Measurements from ENCODE around the gene C13orf42.

Gene C13orf42

GRCh38 chr13:51066091-51066831, 44.8 kb downstream of the C13orf42 start:
- no peak for DNase-seq (ENCODE audit: low read depth in 2 of 2, low spot score in 1 of 2)

DNA sequence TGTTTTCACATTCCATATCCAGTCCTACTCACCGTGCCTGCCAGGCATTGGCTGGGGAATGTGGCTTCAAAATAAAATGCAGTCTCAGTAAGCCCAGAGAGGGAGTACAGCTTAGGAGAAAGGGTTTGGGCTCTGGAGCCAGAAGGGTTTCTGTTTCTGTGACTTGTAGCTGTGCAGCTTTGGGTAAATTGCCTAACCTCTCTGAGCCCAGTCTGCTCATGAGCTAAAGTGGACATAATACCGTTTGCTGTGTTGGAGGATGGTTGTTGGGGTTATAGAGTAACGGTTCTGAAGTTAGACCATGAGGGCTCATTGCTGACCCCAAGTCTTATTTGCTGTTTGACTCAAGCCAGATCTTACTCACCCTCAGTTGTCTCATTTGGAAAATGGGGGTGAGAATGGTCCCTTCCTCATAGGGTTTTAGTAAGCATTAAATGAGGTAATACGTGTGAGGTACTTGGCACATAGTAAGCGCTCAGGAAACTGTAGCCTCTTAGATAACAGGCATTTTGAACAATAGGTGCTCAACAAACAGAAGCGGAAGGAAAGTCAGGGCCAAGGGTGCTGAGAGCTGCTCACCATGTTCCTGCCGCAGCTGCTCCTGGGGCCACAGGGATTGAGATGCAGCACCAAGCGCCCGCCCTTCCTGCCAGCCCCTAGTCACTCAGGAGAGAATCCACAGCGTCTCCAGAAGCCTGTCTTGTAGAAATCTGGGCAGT, 45.5 kb downstream of the C13orf42 start:
- DNase-seq (ENCODE audit: low read depth in 2 of 2, low spot score in 1 of 2), result no peak

GRCh38 chr13:51064753-51065152, 46.3 kb downstream of the C13orf42 start:
- DNase-seq (ENCODE audit: low read depth in 2 of 2, low spot score in 1 of 2), result no peak

DNA sequence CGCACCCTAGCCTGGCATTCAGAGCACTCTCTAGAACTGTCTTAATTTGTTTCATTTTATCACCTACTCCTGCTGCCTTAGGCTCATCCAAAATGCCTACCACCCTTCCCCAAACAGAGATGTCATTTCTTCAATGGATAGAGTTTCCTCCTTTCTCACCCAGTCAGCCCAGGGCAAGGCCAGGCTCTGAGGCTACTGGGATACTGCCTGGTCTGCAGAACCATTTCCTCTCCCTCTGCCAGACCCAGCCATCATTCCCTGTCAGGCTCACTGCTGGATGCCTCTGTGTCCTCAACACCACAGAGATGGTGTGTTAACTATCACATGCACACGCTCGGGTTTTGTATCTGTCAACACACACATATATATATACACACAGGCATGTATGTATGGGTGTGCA, 47.2 kb downstream of the C13orf42 start:
- no peak for DNase-seq (ENCODE audit: low read depth in 2 of 2, low spot score in 1 of 2)

DNA sequence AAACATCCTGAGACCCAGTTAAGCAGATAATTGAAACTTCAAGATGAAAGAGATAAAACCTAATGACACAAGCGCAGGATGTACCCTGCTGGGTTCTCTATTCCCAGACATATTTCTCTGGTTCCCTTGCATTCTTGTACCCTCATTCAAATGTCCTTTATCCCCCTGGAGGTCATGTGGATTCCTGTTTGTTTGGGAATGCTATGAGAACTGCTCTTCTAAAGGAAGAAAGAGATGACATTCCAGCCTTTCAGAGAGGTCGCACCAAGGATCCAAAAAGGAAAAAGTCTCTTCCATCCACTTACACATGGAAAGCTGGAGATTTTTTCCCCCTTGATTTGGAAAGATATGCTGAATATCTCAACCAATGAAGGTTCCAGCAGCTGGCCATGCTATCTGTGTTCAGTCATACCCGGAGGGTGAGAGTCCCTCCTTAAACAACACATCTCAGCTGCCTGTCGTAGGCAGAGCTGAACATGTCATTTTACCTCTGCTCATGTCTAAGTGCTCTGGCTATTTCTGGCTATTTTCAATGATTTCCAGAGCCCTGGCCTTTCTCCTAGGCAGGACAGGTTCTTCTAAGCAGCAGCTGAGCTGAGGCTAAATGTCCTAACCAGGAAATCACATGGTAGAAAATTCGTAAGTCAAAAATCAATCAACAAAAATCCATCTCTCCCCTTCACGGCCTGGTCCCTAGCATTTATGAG, 52.5 kb downstream of the C13orf42 start:
- no peak for DNase-seq (ENCODE audit: low read depth in 2 of 2, low spot score in 1 of 2)

DNA sequence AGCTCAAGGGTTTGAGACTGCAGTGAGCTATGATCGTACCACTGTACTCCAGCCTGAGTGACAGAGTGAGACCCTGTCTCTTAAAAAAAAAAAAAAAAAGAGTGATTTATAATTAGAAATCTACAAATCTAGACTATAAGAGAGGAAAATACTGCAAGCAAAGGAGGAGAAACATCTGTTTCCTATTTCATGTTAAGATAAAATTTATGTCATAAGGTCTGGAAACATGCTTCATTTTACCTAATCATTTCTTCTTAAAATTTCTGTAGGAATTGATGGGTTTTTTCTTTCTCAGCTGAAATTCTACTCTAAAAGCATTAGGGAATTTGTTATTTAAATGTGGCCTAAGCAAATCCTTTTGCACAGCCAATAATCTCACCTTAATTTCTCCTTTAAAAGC, 53.2 kb downstream of the C13orf42 start:
- DNase-seq (ENCODE audit: low read depth in 2 of 2, low spot score in 1 of 2), result no peak

- no peak for DNase-seq (ENCODE audit: low read depth in 2 of 2, low spot score in 1 of 2)
Measured at GRCh38 chr13:51057001-51057400, 54.1 kb downstream of the C13orf42 start.

GRCh38 chr13:51052581-51052980, 58.5 kb downstream of the C13orf42 start:
- no peak for DNase-seq (ENCODE audit: low read depth in 2 of 2, low spot score in 1 of 2)

- no peak for DNase-seq (ENCODE audit: low read depth in 2 of 2, low spot score in 1 of 2)
Measured at GRCh38 chr13:51050021-51050830, 60.8 kb downstream of the C13orf42 start.

GRCh38 chr13:51048616-51049015, 62.5 kb downstream of the C13orf42 start:
- DNase-seq (ENCODE audit: low read depth in 2 of 2, low spot score in 1 of 2), result no peak

DNA sequence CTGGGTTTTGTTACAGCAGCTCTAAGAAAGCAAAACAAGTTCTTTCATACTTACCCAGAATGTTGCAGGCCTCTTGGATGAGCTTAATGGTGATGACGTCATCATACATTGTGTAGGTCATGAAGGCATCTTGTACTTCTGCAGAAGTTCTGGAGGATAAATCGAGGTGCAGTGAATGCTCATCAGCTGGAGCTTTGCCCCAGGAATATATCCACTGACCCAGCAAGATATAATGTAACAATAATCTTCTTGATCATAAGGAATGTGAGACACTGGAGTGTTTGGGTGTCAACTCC, 63.0 kb downstream of the C13orf42 start:
- no peak for DNase-seq (ENCODE audit: low read depth in 2 of 2, low spot score in 1 of 2)

DNA sequence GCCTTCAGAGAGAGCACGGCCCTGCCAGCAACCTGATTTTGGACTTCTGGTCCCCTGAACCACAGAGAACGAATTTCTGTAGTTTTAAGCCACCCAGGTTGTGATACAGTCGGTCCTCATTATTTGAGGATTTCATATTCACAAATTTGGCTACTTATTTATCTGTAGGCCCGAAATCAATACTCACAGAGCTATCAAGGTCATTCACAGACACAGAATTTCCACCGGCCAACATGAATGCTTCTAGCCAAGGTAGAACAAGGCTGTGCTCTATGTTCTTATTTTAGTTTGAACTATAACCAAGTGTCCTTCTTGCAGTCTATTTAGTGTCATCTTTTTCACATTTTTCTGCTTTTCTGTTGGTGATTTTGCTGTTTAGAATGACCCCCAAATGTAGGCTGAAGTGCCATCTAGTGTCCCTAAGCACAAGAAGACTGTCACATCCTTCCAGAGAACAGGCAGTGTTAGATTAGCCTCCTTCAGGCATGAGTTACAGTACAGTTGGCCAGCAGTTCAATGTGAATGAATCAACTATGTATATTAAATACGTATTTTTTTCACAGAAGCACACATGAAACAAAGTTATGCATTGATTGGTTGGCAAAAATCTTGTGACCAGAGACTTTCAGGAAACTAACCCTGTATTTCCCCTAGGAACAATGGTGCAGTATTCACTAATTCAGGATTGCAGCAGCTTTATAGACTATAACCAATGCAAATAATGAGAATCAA, 63.5 kb downstream of the C13orf42 start:
- DNase-seq (ENCODE audit: low read depth in 2 of 2, low spot score in 1 of 2), result no peak

- DNase-seq (ENCODE audit: low read depth in 2 of 2, low spot score in 1 of 2), result no peak
Measured at GRCh38 chr13:51045451-51045850, 65.6 kb downstream of the C13orf42 start.

- DNase-seq (ENCODE audit: low read depth in 2 of 2, low spot score in 1 of 2), result no peak
Measured at GRCh38 chr13:51044023-51044665, 66.9 kb downstream of the C13orf42 start.

GRCh38 chr13:51043310-51043709, 67.8 kb downstream of the C13orf42 start:
- DNase-seq (ENCODE audit: low read depth in 2 of 2, low spot score in 1 of 2), result no peak

DNA sequence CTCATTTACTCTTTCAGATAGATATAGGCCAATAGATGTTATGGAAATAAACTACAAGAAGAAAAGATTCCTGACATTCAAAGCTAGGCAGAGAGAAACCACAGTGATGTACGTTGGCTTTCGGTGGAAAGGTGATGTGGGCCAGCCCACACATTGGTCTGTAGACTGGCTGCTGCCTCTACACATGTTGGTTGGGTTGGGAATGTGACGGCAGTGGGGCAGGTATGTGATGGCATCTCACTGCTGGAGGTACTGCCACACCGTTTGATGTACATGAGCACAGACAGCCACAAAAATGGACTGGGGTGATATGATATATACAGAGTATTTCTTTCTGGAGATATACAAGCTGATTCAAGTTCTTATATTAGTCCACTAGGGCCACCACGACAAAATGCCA, 69.4 kb downstream of the C13orf42 start:
- DNase-seq (ENCODE audit: low read depth in 2 of 2, low spot score in 1 of 2), result no peak

- no peak for DNase-seq (ENCODE audit: low read depth in 2 of 2, low spot score in 1 of 2)
Measured at GRCh38 chr13:51041126-51041525, 69.9 kb downstream of the C13orf42 start.

- no peak for DNase-seq (ENCODE audit: low read depth in 2 of 2, low spot score in 1 of 2)
Measured at GRCh38 chr13:51040431-51040830, 70.6 kb downstream of the C13orf42 start.

DNA sequence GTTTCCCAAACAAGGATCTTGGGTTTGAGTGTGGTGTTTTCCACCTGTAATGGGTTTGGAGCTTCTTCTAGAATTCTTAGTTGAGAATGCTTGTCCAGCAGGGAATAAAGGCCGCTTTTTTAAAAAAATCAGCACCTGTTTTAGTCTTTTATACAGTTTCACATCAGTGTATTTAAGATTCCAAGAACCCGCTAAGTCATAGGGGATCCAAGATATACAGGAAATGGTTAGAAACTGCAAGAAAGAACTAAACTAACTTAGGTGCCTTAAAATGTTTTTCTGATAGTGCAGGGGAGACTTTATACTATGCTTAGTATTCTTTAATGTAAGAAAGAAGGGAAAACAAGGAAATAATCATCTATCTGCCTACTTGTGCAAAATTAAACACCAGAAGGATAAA, 74.7 kb downstream of the C13orf42 start:
- no peak for DNase-seq (ENCODE audit: low read depth in 2 of 2, low spot score in 1 of 2)

- no peak for DNase-seq (ENCODE audit: low read depth in 2 of 2, low spot score in 1 of 2)
Measured at GRCh38 chr13:51035978-51036377, 75.1 kb downstream of the C13orf42 start.
